NT2/D1 (cell line): ENCODE results near the gene AGPAT3.

ENCODE experiments used
- SUZ12 ChIP-seq: IDR thresholded peaks from 2 replicates; pipeline ENCODE4 v1.6.1; 2011; ENCODE audit not compliant: insufficient read length, insufficient read depth; ENCODE audit errors: extremely low read depth
- YY1 ChIP-seq: IDR thresholded peaks from 2 replicates; pipeline ENCODE4 v1.6.1; 2011; ENCODE audit not compliant: insufficient read length, insufficient read depth
- ZNF274 ChIP-seq: IDR thresholded peaks from 2 replicates; pipeline ENCODE4 v1.6.1; 2011; ENCODE audit warnings: mild to moderate bottlenecking, low read depth, low read length

- TF ChIP-seq SUZ12 (no peak), ZNF274 (no peak), YY1 (no peak)
Measured at GRCh38 chr21:44013380-44014088, 148.5 kb downstream of the AGPAT3 start.
